ENCODE measurements around the gene B3GAT3.
"Not testable (repeated sequence)": the region's sequence is repeated elsewhere in the genome, so short reads cannot be mapped to it uniquely, and the experiment has no call there.

The B3GAT3 gene

DNA sequence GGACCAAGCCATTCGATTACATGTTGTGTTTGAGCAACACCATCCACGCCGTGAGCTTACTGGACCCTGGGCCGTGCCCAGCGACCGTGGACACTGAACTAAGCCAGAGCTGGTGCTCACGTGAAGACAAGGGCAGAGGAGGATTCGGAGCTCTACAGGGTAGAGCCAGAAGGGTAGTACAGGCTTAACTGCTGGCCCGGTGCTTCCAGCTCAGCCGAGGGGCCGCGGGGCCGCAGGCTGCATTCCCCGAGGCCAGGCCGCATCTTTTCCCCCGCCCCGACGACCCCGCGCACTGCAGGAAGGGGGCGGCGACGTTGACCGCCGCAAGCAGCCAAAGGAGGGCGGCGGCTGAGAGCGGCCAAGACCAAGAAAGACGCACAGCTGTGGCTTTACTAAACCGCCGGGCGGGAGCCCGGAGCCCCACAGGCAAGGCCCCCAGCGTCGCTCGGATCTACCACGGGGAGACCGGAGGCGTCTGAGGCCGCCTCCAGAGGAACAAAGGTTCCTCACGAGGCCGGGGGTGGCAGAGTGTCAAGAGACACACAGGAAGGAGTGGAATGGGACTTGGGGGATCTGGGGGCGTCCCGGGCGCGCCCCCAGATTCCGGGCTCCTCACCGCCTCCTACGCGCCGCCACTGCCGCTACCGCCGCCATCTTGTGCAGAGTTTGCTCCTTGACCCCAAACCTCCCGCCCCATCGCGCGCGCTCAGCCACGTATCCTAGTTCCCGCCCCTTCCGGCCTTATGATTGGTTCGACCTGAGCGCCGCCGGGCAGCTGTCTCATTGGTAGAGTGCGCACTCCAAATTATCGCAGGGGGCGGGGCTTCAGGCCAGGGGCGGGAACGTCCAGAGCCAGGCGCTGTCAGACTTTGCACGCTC lies 24.4 kb upstream of the B3GAT3 start, which contains the start of gene GANAB:
Gene GANAB, minus strand, starts transcription at position 668 of the 879 bp plus-strand sequence. Its CDS starts 14 bp downstream, at position 654.
- peak; percentile 96 to 97 for DNase-seq

DNA sequence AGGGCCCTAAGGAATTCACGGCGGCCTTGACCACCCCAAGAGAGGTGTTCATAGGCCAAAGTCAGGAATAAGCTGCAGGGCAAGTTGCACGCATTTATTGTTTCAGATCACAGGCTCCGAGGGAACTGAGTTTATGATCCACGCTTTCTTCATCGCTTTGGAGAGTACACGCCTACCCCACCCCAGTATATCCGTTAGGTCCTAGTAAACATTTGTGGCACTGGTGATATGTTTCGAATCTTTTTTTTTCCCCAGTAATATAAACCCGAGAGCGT lies 23.8 kb upstream of the B3GAT3 start:
- DNase-seq = no peak

DNA sequence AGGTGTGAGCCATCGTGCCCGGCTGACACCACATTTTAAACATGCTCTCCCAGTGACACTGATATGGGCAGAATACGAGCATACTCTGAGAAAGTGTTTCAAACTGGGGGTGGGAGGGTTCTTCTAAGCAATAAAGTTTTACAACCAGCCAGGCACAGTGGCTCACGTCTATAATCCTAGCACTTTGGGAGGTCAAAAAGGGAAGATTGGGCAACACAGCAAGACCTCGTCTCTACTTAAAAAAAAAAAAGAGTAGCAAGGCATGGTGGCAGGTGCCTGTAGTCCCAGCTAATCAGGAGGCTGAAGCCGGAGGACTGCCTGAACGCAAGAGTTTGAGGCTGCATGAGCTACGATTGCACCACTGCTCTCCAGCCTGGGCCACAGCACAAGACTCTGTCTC lies 22.4 kb upstream of the B3GAT3 start:
- DNase-seq = no peak

DNA sequence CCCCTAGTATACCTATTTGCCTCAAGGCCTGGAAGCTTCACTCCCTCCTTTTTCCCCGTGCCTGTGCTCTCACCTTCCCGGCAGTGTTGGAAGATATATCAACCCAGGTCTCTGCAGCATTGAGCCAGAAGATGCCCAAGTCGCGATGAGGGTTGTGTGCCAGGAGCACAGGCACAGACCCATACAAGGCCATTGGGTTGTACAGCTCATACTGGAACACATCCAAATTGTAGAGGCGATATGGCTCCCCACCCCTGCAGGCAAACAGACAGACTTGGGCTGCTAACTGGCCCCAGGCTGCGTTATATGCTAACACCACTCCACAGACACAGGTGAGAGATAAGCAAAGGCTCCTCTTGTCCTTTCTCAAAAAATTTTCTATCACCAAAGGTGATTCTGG lies 10.7 kb upstream of the B3GAT3 start:
- no peak for DNase-seq

DNA sequence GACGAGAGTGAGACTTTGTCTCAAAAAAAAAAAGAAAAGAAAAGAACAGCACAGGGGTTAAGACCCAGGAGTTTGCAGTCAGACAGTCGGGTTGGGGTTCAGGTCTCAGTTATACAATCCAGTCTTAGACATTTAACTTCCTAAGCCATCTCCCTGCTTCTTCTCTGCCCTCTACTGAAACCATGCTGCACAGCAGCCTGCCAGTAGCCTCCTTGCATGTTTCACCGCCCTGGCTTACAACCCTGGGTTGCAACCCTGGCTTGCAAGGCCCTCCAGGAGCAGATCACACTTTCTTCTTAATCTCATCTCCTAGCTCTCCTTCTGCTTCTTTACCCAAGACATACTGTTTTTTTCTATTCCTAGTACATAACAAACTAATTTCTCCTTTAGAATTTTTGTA lies 5.9 kb upstream of the B3GAT3 start:
- peak; percentile 48 to 76 for DNase-seq

DNA sequence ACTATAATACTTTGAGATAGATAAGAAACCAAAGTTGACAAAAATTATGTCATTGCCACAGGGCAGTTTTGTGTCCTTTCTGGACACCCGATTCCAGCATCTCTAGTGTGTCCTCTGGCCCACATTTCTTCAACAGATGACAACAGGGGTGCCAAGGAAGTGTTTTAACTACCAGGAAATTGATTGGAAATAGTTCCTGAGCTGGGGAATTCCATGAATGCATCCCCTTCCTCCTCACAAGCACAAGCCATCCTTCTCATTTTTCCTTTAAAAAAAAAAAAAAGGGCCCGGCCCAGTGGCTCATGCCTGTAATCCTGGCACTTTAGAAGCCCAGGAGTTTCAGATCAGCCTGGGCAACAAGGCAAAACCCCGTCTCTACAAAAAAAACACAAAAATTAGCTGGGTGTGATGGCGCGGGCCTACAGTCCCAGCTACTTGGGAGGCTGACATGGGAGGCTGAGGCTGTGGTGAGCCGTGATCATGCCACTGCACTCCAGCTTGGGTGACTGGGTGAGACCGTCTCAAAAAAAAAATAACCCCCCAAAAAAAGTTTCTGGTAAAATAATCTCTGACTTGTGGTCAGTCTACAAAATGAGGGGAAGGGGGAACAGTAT lies 797 bp upstream of the B3GAT3 start:
- no peak for DNase-seq

DNA sequence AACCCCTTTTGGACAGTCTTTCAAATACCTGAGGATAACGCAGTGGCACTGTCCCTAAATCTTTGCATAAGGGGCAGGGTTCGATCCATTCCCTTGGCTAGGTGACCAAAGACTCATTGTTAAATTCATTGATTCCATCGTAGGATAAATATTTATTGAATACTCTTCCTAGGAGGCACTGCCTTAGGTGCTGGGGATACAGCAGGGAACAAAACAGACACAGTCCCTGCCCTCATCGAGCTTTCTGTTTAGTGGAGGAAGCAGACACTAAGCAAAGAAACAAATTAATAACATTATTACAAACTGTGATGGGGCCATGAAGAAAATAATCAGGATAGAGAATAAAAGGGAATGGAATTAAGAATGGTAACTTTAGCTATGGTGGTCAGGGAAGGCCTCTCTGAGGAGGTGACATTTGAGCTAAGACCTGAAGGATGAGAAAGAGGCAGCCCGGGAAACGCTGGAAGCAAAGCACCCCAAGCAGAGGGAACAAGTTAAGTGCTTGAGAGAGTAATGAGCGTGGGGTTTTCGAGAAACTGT lies 689 bp downstream of the B3GAT3 start:
- DNase-seq = no peak

DNA sequence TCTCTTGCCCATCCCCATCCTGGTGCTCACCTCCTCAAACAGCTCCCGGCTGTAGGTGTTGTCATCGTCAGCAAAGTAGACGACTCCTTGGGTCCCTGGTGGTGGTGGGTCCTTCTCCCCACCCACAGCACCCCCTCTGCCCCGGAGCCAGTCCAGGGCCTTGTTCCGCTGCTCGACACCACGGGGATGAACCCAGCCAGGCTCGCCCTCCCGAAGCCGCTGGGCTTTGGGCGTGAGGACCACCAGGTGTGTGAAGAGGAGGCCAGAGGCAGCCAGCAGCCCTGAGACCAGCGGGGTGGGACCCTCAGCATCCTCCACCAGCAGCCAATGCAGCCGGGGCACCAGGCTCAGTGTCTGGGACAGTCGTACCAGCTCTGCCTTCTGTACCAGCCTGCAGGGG lies 4.8 kb downstream of the B3GAT3 start:
- not testable (repeated sequence) for DNase-seq

DNA sequence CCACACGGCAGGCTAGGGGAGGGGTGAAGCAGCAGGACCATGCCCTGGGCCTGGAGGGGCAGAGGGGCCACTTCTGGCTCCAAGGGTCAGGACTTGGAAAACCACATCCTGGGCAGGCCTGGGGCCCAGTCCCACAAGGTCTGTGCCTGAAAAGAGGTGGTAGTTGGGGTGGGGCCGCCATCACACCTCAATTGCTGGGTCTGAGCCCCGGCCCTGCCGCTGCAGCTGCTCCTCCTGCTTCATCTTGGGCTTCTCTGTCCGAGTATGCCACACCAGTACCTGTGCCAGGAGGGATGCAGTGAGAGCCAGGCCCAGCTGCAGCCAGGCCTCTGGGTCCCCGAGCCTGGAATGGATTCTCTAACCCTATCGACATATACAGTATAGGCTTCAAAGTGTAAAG lies 6.3 kb downstream of the B3GAT3 start:
- DNase-seq = no peak

DNA sequence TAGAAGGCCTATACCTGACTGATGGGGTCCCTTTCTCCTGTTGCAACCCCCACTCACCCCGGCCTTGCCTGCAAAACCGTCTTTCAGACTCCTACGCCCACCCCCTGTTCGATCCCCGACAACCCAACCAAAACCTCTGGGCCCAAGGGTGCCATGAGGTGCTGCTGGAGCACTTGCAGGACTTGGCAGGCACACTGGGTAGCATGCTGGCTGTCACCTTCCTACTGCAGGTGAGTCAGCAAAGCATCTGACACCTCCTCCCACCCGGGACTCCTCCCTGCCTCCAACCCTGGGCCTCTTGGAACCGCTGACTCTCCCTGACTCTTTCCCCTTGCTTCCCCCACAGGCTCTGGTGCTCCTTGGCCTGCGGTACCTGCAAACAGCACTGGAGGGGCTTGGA lies 7.5 kb downstream of the B3GAT3 start:
- DNase-seq = no peak

DNA sequence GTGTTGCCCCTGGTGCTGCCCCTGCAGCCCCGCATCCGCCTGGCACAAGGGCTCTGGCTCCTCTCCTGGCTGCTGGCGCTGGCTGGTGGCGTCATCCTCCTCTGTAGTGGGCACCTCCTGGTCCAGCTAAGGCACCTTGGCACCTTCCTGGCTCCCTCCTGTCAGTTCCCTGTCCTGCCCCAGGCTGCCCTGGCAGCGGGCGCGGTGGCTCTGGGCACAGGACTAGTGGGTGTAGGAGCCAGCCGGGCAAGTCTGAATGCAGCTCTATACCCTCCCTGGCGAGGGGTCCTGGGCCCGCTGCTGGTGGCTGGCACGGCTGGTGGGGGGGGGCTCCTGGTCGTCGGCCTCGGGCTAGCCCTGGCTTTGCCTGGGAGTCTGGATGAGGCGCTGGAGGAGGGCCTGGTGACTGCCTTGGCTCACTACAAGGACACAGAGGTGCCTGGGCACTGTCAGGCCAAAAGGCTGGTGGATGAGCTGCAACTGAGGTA lies 8.5 kb downstream of the B3GAT3 start:
- DNase-seq = no peak

DNA sequence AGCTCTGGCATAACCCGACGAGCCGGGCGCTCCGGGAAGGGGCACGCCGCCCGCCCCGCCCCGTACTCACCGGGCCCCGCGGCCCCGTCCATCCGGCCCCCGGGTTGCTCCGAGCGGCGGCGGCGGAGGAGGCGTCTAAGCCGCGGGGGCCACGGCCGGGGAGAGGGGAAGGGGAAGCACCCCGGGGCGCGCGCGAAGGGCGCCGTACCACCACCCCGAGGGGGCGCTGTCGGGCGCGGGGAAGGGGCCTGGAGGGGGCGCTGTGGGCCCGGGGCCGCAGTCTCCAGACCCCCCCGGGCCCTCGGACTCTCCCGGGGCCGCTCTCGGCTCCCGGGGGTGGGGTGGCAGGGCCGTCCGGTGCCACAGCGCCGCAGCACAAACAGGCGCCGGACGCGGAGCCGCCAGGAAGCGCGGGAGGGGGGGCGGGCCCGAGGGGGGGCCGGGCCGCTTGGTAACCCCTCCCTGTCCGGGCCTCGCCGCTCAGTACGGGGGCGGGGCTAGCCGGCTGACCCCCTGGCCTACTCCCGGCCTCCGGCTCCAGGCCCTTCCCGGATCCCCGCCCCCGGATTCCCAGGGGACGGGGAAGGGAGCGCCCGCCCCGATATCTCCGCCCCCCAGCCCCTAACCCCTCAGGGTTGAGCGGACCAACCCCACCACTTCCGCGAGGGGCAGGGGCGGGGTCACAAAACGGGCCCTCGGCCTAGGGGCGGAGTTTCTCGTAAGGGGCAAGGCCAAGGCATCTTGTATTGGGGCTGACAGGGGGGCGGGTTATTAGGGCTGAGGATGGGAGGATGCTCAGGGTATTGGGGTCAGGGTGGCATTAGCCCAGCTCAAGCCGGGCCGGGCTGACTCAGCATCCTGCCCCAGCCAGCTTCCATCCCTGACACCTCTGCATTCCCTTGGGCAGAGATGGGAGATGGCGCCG lies 9.2 kb downstream of the B3GAT3 start, which contains the start of the genes EML3 and ROM1:
Gene EML3, minus strand, starts transcription at position 410 of the 925 bp plus-strand sequence. Its CDS starts 318 bp downstream, at position 92.
Gene ROM1, plus strand, starts transcription at position 892 of the 925 bp plus-strand sequence. Its CDS starts 25 bp downstream, at position 917.
- DNase-seq = peak; percentile 71 to 76

DNA sequence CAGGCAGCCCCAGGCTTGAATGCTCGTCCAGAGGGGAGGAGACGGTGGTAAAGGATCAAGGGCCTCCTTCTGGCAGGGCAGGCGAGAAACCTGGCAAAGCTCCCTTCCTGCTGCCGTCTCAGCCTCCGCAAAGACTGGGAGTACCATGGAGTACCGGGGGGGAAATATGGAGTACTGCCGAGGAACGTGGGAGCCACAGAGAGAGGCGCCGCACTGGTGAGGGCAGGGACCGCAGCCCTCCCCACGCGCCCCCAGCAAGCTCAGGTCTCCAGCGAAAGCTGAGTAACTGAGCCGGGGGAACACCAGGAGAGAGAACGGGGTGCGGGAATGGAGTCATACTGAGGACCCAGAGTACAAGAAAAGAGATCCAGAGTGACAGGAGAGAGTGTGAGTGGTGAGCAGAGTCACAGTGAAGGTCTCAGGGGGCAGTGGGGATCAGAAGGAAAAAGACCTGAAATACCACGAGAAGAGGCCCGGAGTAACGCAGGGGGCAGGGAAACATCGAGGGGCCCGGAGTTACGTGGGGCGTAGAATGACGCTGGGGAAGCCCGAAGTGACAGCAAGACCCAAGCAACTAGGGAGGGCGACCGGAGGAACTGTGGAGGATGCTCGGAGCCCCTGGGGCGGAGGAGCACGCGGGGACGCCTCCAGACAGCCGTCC lies 10.0 kb downstream of the B3GAT3 start:
- DNase-seq = peak; percentile 62 to 66

DNA sequence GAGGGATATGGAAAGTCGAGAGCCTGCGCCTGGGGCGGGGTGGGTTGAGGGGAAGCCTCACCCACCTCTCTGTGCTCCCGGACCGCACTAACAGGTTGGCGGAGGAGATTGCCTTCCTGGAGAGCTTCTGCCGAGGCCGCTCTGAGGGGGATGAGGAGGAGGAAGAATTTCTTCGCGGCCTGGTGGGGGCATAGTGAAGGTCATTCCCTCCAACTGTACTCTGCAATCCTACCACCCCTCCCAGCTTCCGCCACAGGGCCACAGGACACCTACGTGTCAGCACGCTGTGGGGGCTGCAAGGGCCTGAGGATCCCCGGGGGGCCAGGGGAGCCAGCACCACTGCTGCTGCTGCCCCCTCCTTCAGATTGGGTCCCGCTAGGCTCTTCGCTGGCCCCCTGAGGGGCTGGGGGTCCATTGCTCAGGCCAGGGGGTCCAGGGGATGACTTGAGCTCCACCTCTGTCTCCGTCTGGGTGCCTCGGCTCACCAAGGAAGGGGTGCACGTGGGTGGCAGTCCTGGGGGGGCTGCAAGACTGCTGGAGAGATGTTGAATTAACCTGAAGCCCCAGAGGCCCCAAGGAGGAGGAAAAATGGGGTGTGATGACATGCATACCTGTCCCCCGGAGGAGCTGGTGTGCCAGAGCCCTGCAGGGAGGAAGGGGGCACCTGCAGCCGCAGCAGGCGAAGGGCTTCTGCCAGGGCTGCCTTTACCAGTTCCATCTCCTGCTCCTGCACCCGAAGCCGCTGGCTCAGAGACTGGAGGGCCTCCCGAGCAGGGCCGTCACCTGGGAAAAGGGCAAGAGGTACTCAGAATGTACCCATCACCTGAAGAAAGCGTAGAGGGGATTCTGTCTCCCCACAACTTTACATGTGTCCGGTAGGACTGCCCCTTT lies 10.7 kb downstream of the B3GAT3 start:
- DNase-seq = no peak

DNA sequence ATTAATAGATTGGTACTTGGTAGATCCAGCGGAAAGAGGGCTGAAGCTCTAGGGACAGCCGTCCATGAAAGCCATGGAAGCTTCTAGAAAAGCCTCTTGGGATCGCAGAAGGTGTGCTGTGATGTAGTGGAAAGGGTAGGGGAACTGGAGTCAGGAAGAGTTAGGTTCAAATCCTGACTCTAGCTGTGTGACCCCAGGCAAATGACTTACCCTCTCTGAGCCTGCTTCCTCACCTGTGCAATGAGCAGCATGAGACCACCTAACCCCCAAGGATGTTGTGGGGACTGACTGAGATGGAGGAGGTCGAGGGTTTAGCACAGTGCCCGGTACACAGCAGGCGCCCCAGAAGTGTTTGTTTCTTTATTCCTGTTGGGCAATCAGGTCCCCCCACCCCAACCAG lies 11.4 kb downstream of the B3GAT3 start:
- no peak for DNase-seq

DNA sequence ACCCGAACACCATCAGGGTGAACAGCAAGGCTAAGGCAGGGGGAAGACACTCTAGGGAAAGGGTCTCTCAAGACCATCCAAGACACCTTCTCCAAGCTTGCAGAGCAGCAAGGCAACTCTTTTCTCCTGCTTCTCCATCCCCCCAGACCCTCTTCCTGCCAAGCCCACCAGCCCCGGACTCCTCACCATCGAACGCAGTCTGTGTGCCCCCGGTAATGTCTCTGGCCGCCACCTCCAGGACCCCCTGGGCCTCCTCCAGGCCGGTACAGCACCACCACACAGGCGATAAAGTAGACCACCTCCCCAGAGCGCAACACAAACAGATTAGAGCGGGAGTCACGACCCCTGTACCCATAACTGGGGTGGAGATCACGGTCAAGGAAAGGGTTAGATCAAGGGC lies 13.0 kb downstream of the B3GAT3 start:
- DNase-seq = no peak

DNA sequence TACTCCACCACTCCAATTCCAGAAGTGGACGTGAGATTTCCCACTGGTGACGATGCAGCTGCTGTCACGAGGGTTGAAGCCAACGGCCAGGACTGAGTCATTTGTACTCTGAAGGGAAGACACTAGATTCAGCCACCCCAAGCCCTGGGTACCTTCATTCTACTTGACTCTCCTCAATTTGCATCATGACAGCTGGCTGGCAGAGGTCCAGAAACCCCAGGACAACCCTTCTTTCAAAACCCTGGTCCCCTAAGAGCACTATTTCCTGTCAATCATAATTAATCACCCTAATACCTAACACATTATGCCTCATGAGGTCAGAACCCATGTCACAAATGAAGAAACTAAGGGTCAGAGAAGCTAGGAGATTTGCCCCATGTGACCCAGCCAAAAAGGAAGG lies 14.1 kb downstream of the B3GAT3 start:
- DNase-seq = no peak

DNA sequence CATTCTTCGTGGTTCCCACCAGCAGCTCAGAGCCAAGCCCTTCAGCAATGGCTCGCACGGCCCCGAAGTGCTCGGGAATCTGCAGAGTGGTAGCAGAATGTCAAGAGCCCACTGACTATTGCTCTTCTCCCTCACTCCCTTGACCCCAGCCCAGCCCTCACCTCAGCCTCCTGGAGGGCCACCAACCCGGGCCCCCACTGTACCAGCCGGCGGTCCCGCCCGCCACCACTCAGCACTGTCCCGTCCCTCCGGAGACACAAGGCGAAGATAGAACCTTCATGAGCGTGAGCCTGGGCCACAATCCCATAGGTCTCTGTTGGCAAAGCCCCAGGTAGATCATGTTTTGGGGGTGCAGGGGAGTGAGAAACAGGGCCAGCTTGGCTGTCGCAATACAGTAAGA lies 15.9 kb downstream of the B3GAT3 start:
- DNase-seq = no peak

DNA sequence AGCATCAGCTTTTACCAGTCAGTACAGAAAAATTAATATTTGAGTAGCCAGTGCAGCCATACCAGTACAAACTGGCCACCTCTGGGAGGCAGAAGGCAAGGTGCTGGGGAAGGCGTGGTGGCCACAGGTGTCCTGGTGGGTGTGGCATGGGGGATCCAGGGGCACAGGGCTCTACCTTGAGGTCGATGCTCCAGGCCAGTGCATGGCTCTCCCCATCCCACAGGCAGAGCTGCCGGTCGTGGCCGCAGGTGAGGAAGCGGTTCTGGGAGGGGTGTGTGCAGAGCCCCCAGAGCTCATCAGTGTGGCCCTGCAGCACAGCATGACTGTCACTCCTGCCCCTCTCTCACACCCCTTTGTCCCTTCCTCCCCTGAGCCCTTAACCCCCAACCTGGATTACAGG lies 16.3 kb downstream of the B3GAT3 start:
- DNase-seq = no peak

DNA sequence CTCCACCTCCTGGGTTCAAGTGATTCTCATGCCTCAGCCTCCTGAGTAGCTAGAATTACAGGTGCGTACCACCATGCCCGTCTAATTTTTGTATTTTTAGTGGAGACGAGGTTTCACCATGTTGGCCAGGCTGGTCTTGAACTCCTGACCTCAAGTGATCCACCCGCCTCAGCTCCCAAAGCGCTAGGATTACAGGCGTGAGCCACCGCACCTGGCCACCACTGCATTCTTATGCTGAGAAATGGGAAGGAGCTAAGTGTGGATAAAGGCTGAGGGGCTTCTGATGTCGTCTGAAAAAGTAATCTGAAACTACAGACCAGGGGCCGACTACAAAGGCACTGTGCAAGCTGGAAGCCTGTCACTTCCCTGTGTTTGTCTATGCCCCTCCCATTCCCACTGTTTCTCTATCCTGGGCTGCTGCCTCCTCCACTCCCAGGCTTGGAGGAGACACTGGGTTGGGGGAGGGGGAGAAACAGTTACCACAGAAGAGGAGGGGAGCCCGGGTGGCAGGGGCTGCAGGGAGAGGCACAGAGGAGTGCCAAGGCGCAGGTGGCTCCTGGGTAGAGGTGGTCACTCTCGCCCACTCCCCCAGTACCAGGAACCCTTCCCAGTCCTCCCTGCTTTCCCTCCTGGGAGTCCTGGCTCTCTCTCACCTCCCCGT lies 17.2 kb downstream of the B3GAT3 start:
- DNase-seq = no peak

Data from Kasumi-1 (cell line).